PC-9 (cell line): ENCODE results near the gene CHRDL2.

Source experiments
- EZH2 ChIP-seq: fragments of 200-600 bp; sonication (generic); IDR thresholded peaks from 2 replicates; pipeline ENCODE4 v1.8.0; 2017; ENCODE audit warnings: antibody characterized with exemption, low read depth
- TF ChIP-seq, protein P1 (sequence below): fragments of 200-600 bp; sonication (generic); conservative IDR thresholded peaks from 2 replicates; pipeline ENCODE4 v1.6.1; 2017; ENCODE audit warnings: mixed run types, antibody characterized with exemption, mild to moderate bottlenecking, moderate library complexity

DNA sequence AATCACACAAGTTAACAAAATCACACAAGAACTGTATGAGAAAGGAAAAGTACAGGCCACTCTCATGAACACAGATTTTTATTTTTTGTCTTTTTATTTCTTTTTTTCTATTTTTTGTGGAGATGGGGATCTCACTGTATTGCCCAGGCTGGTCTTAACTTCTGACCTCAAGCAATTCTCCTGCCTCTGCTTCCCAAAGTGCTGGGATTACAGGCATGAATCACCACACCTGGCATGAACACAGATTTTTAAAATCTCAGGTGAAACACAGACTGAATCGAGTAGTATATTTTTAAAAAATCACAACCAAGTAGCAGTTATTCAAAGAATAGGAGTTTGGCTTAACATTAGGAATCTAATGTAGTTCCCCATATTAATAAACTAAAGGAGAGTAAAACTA is 35.7 kb upstream of the CHRDL2 start:
- TF ChIP-seq, protein P1, sequence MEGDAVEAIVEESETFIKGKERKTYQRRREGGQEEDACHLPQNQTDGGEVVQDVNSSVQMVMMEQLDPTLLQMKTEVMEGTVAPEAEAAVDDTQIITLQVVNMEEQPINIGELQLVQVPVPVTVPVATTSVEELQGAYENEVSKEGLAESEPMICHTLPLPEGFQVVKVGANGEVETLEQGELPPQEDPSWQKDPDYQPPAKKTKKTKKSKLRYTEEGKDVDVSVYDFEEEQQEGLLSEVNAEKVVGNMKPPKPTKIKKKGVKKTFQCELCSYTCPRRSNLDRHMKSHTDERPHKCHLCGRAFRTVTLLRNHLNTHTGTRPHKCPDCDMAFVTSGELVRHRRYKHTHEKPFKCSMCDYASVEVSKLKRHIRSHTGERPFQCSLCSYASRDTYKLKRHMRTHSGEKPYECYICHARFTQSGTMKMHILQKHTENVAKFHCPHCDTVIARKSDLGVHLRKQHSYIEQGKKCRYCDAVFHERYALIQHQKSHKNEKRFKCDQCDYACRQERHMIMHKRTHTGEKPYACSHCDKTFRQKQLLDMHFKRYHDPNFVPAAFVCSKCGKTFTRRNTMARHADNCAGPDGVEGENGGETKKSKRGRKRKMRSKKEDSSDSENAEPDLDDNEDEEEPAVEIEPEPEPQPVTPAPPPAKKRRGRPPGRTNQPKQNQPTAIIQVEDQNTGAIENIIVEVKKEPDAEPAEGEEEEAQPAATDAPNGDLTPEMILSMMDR: no peak
- no peak for TF ChIP-seq EZH2
